K562 (cell line): Measurements from ENCODE around the gene NR3C1. TPM values are rescaled to one million over a fixed set of nuclear protein-coding genes. Genes with fewer than 3 reads are reported as not detected.

Source experiments
- ATAC-seq: fragments of 200-7000 bp; cut with Tn5 transposase; 3 replicates; pipeline ENCODE4 v1.9.1; 2020; ENCODE audit warnings: moderate library complexity
- BruUV-seq: library from RNA; stranded (reverse); fragments of 400-500 nt; replicated peaks from 2 replicates; lab custom pipeline; 2021; lab: Mats Ljungman, UMichigan
- CTCF ChIA-PET: fragments of 300-600 bp; formaldehyde crosslinking; extraction: SDS; loops from one replicate; lab custom pipeline; 2021; ENCODE audit warnings: low intra/inter-chr PET ratio; lab: Yijun Ruan, JAX
- POLR2A ChIA-PET: fragments of 300-600, 350-650 bp; sonication (Branson Sonifier 250); formaldehyde crosslinking; extraction: SDS; loops from one replicate; lab custom pipeline; 2021; ENCODE audit warnings: antibody characterized with exemption, inconsistent platforms; lab: Yijun Ruan, JAX
- DNase-seq, 4 experiments: peaks; one replicate each; pipeline versions ENCODE4 v3.0.0 to v3.0.0-alpha.2; 2011 to 2018; ENCODE audit warnings: low spot score in 3 of 4, mixed read lengths in 3 of 4; ENCODE audit errors: extremely low read depth in 1 of 4
- FAIRE-seq: peaks from 2 replicates; lab custom pipeline; 2011; peaks lifted over from hg19 to GRCh38; lab: Jason Lieb, UNC
- H2AFZ ChIP-seq: 2 replicates; pipeline ENCODE4 v1.6.0; 2011; ENCODE audit warnings: low read depth, low read length, control low read depth, inconsistent platforms
- H3K27ac ChIP-seq: fragments of 200-600 bp; 3 replicates; pipeline ENCODE4 v1.8.0; 2011; ENCODE audit warnings: low read depth, mild to moderate bottlenecking, control low read depth, inconsistent platforms, low read length, moderate library complexity, mixed read lengths; ENCODE audit errors: extremely low read depth
- H3K27me3 ChIP-seq, 2 experiments: fragments of 300-600 bp in 1 of 2; 2 replicates in 1 of 2; 3 replicates in 1 of 2; pipeline versions ENCODE4 v1.6.0 to v1.8.0; 2011; ENCODE audit warnings: inconsistent platforms in 2 of 2, low read length in 2 of 2, mild to moderate bottlenecking in 1 of 2, mixed read lengths in 1 of 2, moderate library complexity in 1 of 2; ENCODE audit not compliant: control insufficient read depth in 2 of 2, insufficient read depth in 2 of 2
- H3K36me3 ChIP-seq: fragments of 300-600 bp; 3 replicates; pipeline ENCODE4 v1.8.0; 2011; ENCODE audit warnings: mild to moderate bottlenecking, low read length, inconsistent platforms; ENCODE audit not compliant: control insufficient read depth, insufficient read depth
- H3K4me1 ChIP-seq, 2 experiments: fragments of 200-600 bp in 1 of 2; replicated peaks in 1 of 2; 2 replicates in 1 of 2; 3 replicates in 1 of 2; pipeline versions ENCODE4 v1.5.1 to v1.8.0; 2011; ENCODE audit warnings: inconsistent platforms in 2 of 2, low read length in 2 of 2, mild to moderate bottlenecking in 1 of 2, mixed read lengths in 1 of 2, moderate library complexity in 1 of 2; ENCODE audit not compliant: control insufficient read depth in 2 of 2, insufficient read depth in 2 of 2
- H3K4me2 ChIP-seq: 2 replicates; pipeline ENCODE4 v1.6.1; 2011; ENCODE audit warnings: low read length, control low read depth, inconsistent platforms, mixed read lengths; ENCODE audit not compliant: insufficient read depth
- H3K4me3 ChIP-seq: fragments of 200-600 bp; sonication (generic), shearing (Covaris generic); 2 replicates; pipeline ENCODE4 v1.5.1; 2016; ENCODE audit warnings: control low read depth, inconsistent platforms
- H3K79me2 ChIP-seq: fragments of 200-600 bp; 3 replicates; pipeline ENCODE4 v1.8.0; 2011; ENCODE audit warnings: low read length, inconsistent platforms; ENCODE audit not compliant: control insufficient read depth, insufficient read depth
- H3K9ac ChIP-seq, 2 experiments: 2 replicates each; pipeline versions ENCODE4 v1.6.0 to v1.6.1; 2011; ENCODE audit warnings: low read depth in 2 of 2, low read length in 2 of 2, control low read depth in 1 of 2, inconsistent platforms in 1 of 2, mild to moderate bottlenecking in 1 of 2, mixed read lengths in 1 of 2; ENCODE audit not compliant: insufficient read depth in 1 of 2
- H3K9me1 ChIP-seq: one replicate; pipeline ENCODE4 v1.6.0; 2011; ENCODE audit warnings: inconsistent platforms, mild to moderate bottlenecking, low read length, moderate library complexity; ENCODE audit not compliant: control insufficient read depth, insufficient read depth
- H3K9me3 ChIP-seq: replicated peaks from 2 replicates; pipeline ENCODE4 v1.5.1; 2011; ENCODE audit warnings: low read depth, low read length, inconsistent platforms; ENCODE audit not compliant: control insufficient read depth, insufficient read depth
- H4K20me1 ChIP-seq: replicated peaks from 2 replicates; pipeline ENCODE4 v1.6.1; 2011; ENCODE audit warnings: low read length, inconsistent platforms, mixed read lengths; ENCODE audit not compliant: control insufficient read depth, insufficient read depth
- MXI1 ChIP-seq: IDR thresholded peaks from 2 replicates; pipeline ENCODE4 v1.6.1; 2011; ENCODE audit warnings: low read depth, mild to moderate bottlenecking, improper control_type of control experiment, low read length
- ZFP36 ChIP-seq: fragments of 150-350 bp; IDR thresholded peaks from 2 replicates; pipeline ENCODE4 v1.6.1; 2018; ENCODE audit warnings: low read length, low read depth; ENCODE audit not compliant: partially characterized antibody
- WGBS: fragments of 100-300 bp; shearing (Covaris generic); methylation state at CpG from one replicate; pipeline ENCODE4 v1.1.6; 2016; ENCODE audit warnings: low coverage, mixed read lengths; ENCODE audit not compliant: insufficient coverage; ENCODE audit errors: missing lambda C conversion rate; 5-methylcytosine and 5-hydroxymethylcytosine counted together
- in situ Hi-C: fragments of 300-500 bp; cut with MboI; formaldehyde crosslinking; loops from 4 replicates; pipeline ENCODE4 v1.15.0; 2018; ENCODE audit warnings: inconsistent platforms, mixed read lengths
- intact Hi-C: fragments of 100-400 bp; cut with micrococcal nuclease; formaldehyde crosslinking; loops from 2 replicates; pipeline ENCODE4 v1.14.2; 2022
- polyA plus RNA-seq, 8 experiments: library from polyadenylated mRNA; depleted of rRNA in 4 of 8; stranded (reverse) in 5 of 8; unstranded in 3 of 8; fragments of >200 nt; fragmentation: Nextera tagmentation in 2 of 8; fragmentation: Illumina TruSeq in 1 of 8; extraction: Ambion mirVana in 2 of 8; extraction: Trizol in 1 of 8; gene quantifications; 2 replicates each; pipeline versions ENCODE4 v1.2.1 to v1.2.3, GENCODE V29; 2011 to 2014; ENCODE audit warnings: inconsistent platforms in 1 of 8, missing spikeins in 1 of 8
- total RNA-seq, 7 experiments: library from RNA; depleted of rRNA in 6 of 7; stranded (reverse); fragments of >200 nt in 6 of 7; fragmentation: Illumina TruSeq in 2 of 7; extraction: Trizol in 2 of 7; gene quantifications; 2 replicates each; pipeline versions ENCODE4 v1.2.1 to v1.2.3, GENCODE V29; 2011 to 2021; ENCODE audit warnings: low replicate concordance in 1 of 7
- TF ChIP-seq, protein P1 (sequence below): IDR thresholded peaks from 2 replicates; pipeline ENCODE4 v1.6.1; 2016; ENCODE audit warnings: missing genetic modification characterization, missing compliant biosample characterization

NR3C1 gene
- total and polyA plus RNA-seq, 9 of the 15 experiments (the other 6 are each of a cell fraction or from before 2014, with no cell fraction given) = 8.2 to 36.0 (median 15.0) TPM

DNA sequence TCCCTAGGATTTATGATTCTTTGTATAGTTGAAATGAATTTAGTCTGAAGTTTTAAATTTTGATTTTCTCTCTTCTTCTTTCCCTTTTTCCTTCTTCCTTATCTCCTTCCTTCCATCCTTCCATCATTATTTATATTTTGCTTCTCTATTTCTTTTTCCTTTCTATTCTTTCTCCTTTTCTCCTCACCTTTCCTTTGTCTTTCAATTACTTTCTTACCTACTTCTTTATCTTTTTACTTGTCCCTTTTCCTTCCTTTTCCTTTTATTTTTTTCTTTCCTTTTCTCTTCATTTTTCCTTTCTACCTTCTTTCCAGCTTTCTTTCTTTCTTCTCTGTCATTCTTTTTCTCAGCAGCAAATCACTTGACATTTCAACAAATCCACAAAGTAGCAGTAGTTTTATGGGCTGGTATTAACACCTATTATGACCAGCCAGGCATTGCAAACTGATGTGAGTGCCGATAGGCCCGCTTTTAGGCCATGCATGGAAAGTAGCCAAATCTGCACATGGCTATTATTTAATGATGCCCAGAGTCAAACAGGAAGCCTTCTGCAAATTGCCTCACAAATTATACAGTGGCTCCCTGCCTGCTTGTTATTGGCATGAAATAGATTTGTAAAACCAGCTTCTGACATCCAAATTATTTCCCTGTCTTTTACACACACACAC, 37.1 kb upstream of the NR3C1 start:
- no TSS peak for BruUV-seq
- intact Hi-C loops (no loop called here), in situ Hi-C loops (no loop called here)
- Histone ChIP-seq H3K4me2 (no peak overlapping the region), H3K27ac (no peak overlapping the region), H3K27me3 (peaks cover 0 to 6% of the 10 kb centered on the region in 2 experiments; a peak in 3 of 5 replicates), H3K9ac (no peak overlapping the region), H3K4me1 (no peaks in the 10 kb centered on the region), H3K9me1 (no peaks in the 10 kb centered on the region), H2AFZ (no peak overlapping the region), H3K79me2 (no peaks in the 10 kb centered on the region), H3K9me3 (no peaks in the 10 kb centered on the region), H3K4me3 (no peak overlapping the region), H3K36me3 (no peaks in the 10 kb centered on the region), H4K20me1 (no peaks in the 10 kb centered on the region)
- ChIA-PET POLR2A (interaction anchor here (0.5 kb wide), 1 partner anchor 387 kb away, joined by 3 read pairs; no protein-coding TSS in a partner anchor), CTCF (no interaction called here)
- WGBS = 0% methylated on average over 2 of the region's 2 CpGs
- no peak for FAIRE-seq
- no peak for DNase-seq
- ATAC-seq = no peak
- TF ChIP-seq, protein P1, sequence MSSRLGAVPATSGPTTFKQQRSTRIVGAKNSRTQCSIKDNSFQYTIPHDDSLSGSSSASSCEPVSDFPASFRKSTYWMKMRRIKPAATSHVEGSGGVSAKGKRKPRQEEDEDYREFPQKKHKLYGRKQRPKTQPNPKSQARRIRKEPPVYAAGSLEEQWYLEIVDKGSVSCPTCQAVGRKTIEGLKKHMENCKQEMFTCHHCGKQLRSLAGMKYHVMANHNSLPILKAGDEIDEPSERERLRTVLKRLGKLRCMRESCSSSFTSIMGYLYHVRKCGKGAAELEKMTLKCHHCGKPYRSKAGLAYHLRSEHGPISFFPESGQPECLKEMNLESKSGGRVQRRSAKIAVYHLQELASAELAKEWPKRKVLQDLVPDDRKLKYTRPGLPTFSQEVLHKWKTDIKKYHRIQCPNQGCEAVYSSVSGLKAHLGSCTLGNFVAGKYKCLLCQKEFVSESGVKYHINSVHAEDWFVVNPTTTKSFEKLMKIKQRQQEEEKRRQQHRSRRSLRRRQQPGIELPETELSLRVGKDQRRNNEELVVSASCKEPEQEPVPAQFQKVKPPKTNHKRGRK = peak; percentile 70; the same call in 1 of the 2 replicates
- no peak for TF ChIP-seq ZFP36
- no peak for TF ChIP-seq MXI1
